ENCODE data around the gene RAPGEF4. TPM values are rescaled to one million over a fixed set of nuclear protein-coding genes. Genes with fewer than 3 reads are reported as not detected.

Gene RAPGEF4
- total and polyA plus RNA-seq, 2 of the 13 experiments (the other 11 are each of a cell fraction or from before 2014, with no cell fraction given) = 0.78 to 0.91 TPM

GRCh38 chr2:173048897-173049661 lies 313.4 kb downstream of the RAPGEF4 start (continued):
- TF ChIP-seq MAF1 (CRISPR knock-in tag; IDR thresholded peaks at IDR 0.05; ENCODE audit: borderline replicate concordance) (no peak), ZMYM2 (CRISPR knock-in tag; IDR thresholded peaks at IDR 0.05) (no peak), SIN3B (IDR thresholded peaks at IDR 0.05; ENCODE audit: low read length) (no peak), SMC3 (IDR thresholded peaks at IDR 0.05; ENCODE audit: low read length) (no peak; the same call in 1 of the 2 replicates), ARHGAP35 (CRISPR knock-in tag; IDR thresholded peaks at IDR 0.05; ENCODE audit: borderline replicate concordance) (no peak), PPARG (CRISPR knock-in tag; conservative IDR thresholded peaks at IDR 0.05) (no peak), MED8 (CRISPR knock-in tag; IDR thresholded peaks at IDR 0.05; ENCODE audit: insufficient replicate concordance) (no peak), SP1 (IDR thresholded peaks at IDR 0.05) (no peak), SP1 (CRISPR knock-in tag; IDR thresholded peaks at IDR 0.05) (no peak), CBX2 (IDR thresholded peaks at IDR 0.05; ENCODE audit: low read depth, low read length) (no peak), CBX2 (CRISPR knock-in tag; IDR thresholded peaks at IDR 0.05; ENCODE audit: low read depth) (no peak), SNAPC5 (CRISPR knock-in tag; IDR thresholded peaks at IDR 0.05; ENCODE audit: borderline replicate concordance) (no peak), POGZ (CRISPR knock-in tag; IDR thresholded peaks at IDR 0.05) (no peak), ZNF720 (CRISPR knock-in tag; IDR thresholded peaks at IDR 0.05) (no peak), RARA (CRISPR knock-in tag; IDR thresholded peaks at IDR 0.05) (0 out of 2 replicates have a peak, but pooled peaks have one; percentile 38), ZNF274 (CRISPR knock-in tag; IDR thresholded peaks at IDR 0.05) (no peak), RXRA (CRISPR knock-in tag; IDR thresholded peaks at IDR 0.05) (no peak), MLLT10 (CRISPR knock-in tag; IDR thresholded peaks at IDR 0.05) (no peak), E2F1 (CRISPR knock-in tag; IDR thresholded peaks at IDR 0.05) (no peak), REL (CRISPR knock-in tag; conservative IDR thresholded peaks at IDR 0.05) (no peak), CEBPG (CRISPR knock-in tag; IDR thresholded peaks at IDR 0.05) (peak; percentile 89), CBX1 (IDR thresholded peaks at IDR 0.05; ENCODE audit: low read depth) (no peak), ZNF660 (CRISPR knock-in tag; IDR thresholded peaks at IDR 0.05; ENCODE audit: borderline replicate concordance, low read depth) (no peak), ZNF446 (CRISPR knock-in tag; IDR thresholded peaks at IDR 0.05) (no peak), MZF1 (CRISPR knock-in tag; IDR thresholded peaks at IDR 0.05; ENCODE audit: borderline replicate concordance) (no peak), ZFP36L1 (CRISPR knock-in tag; IDR thresholded peaks at IDR 0.05) (no peak), SSRP1 (CRISPR knock-in tag; IDR thresholded peaks at IDR 0.05) (no peak), ZNF605 (CRISPR knock-in tag; IDR thresholded peaks at IDR 0.05) (no peak), SNRNP70 (IDR thresholded peaks at IDR 0.05; ENCODE audit: low read depth, low read length) (no peak), ATF5 (CRISPR knock-in tag; IDR thresholded peaks at IDR 0.05; ENCODE audit: low read depth) (no peak), YY1 (IDR thresholded peaks at IDR 0.05; ENCODE audit: insufficient read depth, insufficient replicate concordance, low read depth, low read length) (no peak), ZBTB43 (CRISPR knock-in tag; conservative IDR thresholded peaks at IDR 0.05) (no peak)

Data from HepG2 (cell line).